HepG2 (cell line): Measurements from ENCODE around the gene SLC25A19. TPM values are rescaled to one million over a fixed set of nuclear protein-coding genes. Genes with fewer than 3 reads are reported as not detected.

Source experiments
- BCL3 ChIP-seq: sonication (generic); formaldehyde crosslinking; IDR thresholded peaks from 2 replicates; pipeline ENCODE4 v1.5.1; 2020; ENCODE audit warnings: mild to moderate bottlenecking, missing genetic modification reagents, moderate library complexity
- ETV6 ChIP-seq: sonication (generic); formaldehyde crosslinking; conservative IDR thresholded peaks from 2 replicates; pipeline ENCODE4 v1.4.0; 2020; ENCODE audit warnings: missing genetic modification reagents
- HOXA9 ChIP-seq: sonication (generic); formaldehyde crosslinking; IDR thresholded peaks from 2 replicates; pipeline ENCODE4 v1.8.1; 2022; ENCODE audit warnings: missing genetic modification reagents, mild to moderate bottlenecking, moderate library complexity, borderline replicate concordance
- JUN ChIP-seq: sonication (generic); formaldehyde crosslinking; IDR thresholded peaks from 2 replicates; pipeline ENCODE4 v1.4.0; 2020; ENCODE audit warnings: mild to moderate bottlenecking, missing genetic modification reagents
- KLF15 ChIP-seq: sonication (generic); formaldehyde crosslinking; IDR thresholded peaks from 2 replicates; pipeline ENCODE4 v1.8.1; 2023; ENCODE audit warnings: borderline replicate concordance, mild to moderate bottlenecking, inconsistent platforms, missing genetic modification reagents, mixed read lengths
- MTA1 ChIP-seq: sonication (generic); formaldehyde crosslinking; IDR thresholded peaks from 2 replicates; pipeline ENCODE4 v1.4.0; 2020; ENCODE audit warnings: missing genetic modification reagents, mild to moderate bottlenecking, borderline replicate concordance
- MZF1 ChIP-seq: sonication (generic); formaldehyde crosslinking; IDR thresholded peaks from 2 replicates; pipeline ENCODE4 v1.8.1; 2023; ENCODE audit warnings: mild to moderate bottlenecking, missing genetic modification reagents, borderline replicate concordance
- NRL ChIP-seq: sonication (generic); formaldehyde crosslinking; IDR thresholded peaks from 2 replicates; pipeline ENCODE4 v1.5.0; 2020; ENCODE audit warnings: missing genetic modification reagents, mild to moderate bottlenecking, moderate library complexity, borderline replicate concordance
- PAF1 ChIP-seq: IDR thresholded peaks from 2 replicates; pipeline ENCODE4 v1.6.1; 2016; ENCODE audit warnings: missing genetic modification reagents, missing compliant biosample characterization
- PHF5A ChIP-seq: IDR thresholded peaks from one replicate; pipeline ENCODE4 v1.6.1; 2018; ENCODE audit warnings: low read depth, missing genetic modification reagents; ENCODE audit not compliant: unreplicated experiment
- POLR2G ChIP-seq: fragments of 200-400 bp; formaldehyde crosslinking; IDR thresholded peaks from 2 replicates; pipeline ENCODE4 v1.6.1; 2018; ENCODE audit warnings: mild to moderate bottlenecking, low read depth, low read length, moderate library complexity
- RAD21 ChIP-seq: fragments of 450-650 bp; formaldehyde crosslinking; IDR thresholded peaks from 2 replicates; pipeline ENCODE4 v1.5.0; 2020; ENCODE audit warnings: mild to moderate bottlenecking
- SIX4 ChIP-seq: sonication (generic); formaldehyde crosslinking; IDR thresholded peaks from 2 replicates; pipeline ENCODE4 v1.4.0; 2020; ENCODE audit warnings: missing genetic modification reagents
- TOPORS ChIP-seq: sonication (generic); formaldehyde crosslinking; IDR thresholded peaks from 2 replicates; pipeline ENCODE4 v1.8.0; 2023; ENCODE audit warnings: mild to moderate bottlenecking, missing genetic modification reagents
- ZBTB25 ChIP-seq: IDR thresholded peaks from 2 replicates; pipeline ENCODE4 v1.6.1; 2018; ENCODE audit warnings: missing genetic modification reagents
- ZFP41 ChIP-seq: sonication (generic); formaldehyde crosslinking; IDR thresholded peaks from 2 replicates; pipeline ENCODE4 v1.4.0; 2020; ENCODE audit warnings: mild to moderate bottlenecking, missing genetic modification reagents, borderline replicate concordance
- ZNF367 ChIP-seq: sonication (generic); formaldehyde crosslinking; IDR thresholded peaks from 2 replicates; pipeline ENCODE4 v1.4.0; 2020; ENCODE audit warnings: missing genetic modification reagents, borderline replicate concordance
- ZNF572 ChIP-seq: sonication (generic); formaldehyde crosslinking; IDR thresholded peaks from 2 replicates; pipeline ENCODE4 v1.5.1; 2020; ENCODE audit warnings: mild to moderate bottlenecking, missing genetic modification reagents
- ZNF672 ChIP-seq: sonication (generic); formaldehyde crosslinking; IDR thresholded peaks from 2 replicates; pipeline ENCODE4 v1.8.1; 2022; ENCODE audit warnings: missing genetic modification reagents
- ZNF766 ChIP-seq: sonication (generic); formaldehyde crosslinking; IDR thresholded peaks from 2 replicates; pipeline ENCODE4 v1.5.0; 2020; ENCODE audit warnings: missing genetic modification reagents, borderline replicate concordance
- ZNF768 ChIP-seq: sonication (generic); formaldehyde crosslinking; IDR thresholded peaks from 2 replicates; pipeline ENCODE4 v1.4.0; 2020; ENCODE audit warnings: missing genetic modification reagents
- ZNF776 ChIP-seq: sonication (generic); formaldehyde crosslinking; IDR thresholded peaks from 2 replicates; pipeline ENCODE4 v1.4.0; 2020; ENCODE audit warnings: mild to moderate bottlenecking, missing genetic modification reagents
- ZSCAN31 ChIP-seq: sonication (generic); formaldehyde crosslinking; IDR thresholded peaks from 2 replicates; pipeline ENCODE4 v1.5.0; 2020; ENCODE audit warnings: low read depth, mild to moderate bottlenecking, missing genetic modification reagents
- polyA plus RNA-seq, 8 experiments: library from polyadenylated mRNA; depleted of rRNA in 3 of 8; stranded (reverse) in 7 of 8; unstranded in 1 of 8; fragments of >200 nt; fragmentation: Illumina TruSeq in 4 of 8; extraction: Trizol in 4 of 8; gene quantifications; 2 replicates each; pipeline versions ENCODE4 v1.2.1 to v1.2.3, GENCODE V29; 2011 to 2016; ENCODE audit warnings: low read depth in 4 of 8, missing spikeins in 1 of 8, mixed read lengths in 1 of 8; ENCODE audit not compliant: insufficient read depth in 1 of 8
- total RNA-seq, 5 experiments: library from RNA; depleted of rRNA; stranded (reverse); fragments of >200 nt; fragmentation: Illumina TruSeq; extraction: Trizol; gene quantifications; 2 replicates each; pipeline ENCODE4 v1.2.3, GENCODE V29; 2016; ENCODE audit warnings: low read depth in 1 of 5
- TF ChIP-seq, protein P1 (sequence below): sonication (generic); formaldehyde crosslinking; IDR thresholded peaks from 2 replicates; pipeline ENCODE4 v1.8.1; 2023; ENCODE audit warnings: mild to moderate bottlenecking, missing genetic modification reagents, borderline replicate concordance
- TF ChIP-seq, protein P2 (sequence below): IDR thresholded peaks from 2 replicates; pipeline ENCODE4 v1.6.1; 2016; ENCODE audit warnings: missing genetic modification reagents, missing compliant biosample characterization
- TF ChIP-seq, protein P3 (sequence below): sonication (generic); formaldehyde crosslinking; IDR thresholded peaks from 2 replicates; pipeline ENCODE4 v1.4.0; 2020; ENCODE audit warnings: missing genetic modification reagents

SLC25A19 gene
- total and polyA plus RNA-seq, 2 of the 13 experiments (the other 11 are each of a cell fraction or from before 2014, with no cell fraction given) = 24.4 to 41.4 TPM

- TF ChIP-seq ZBTB25 (CRISPR knock-in tag) (no peak), RAD21 (CRISPR knock-in tag) (peak; percentile 87), BCL3 (CRISPR knock-in tag) (peak; percentile 57; the same call in 1 of the 2 replicates), MTA1 (CRISPR knock-in tag) (peak; percentile 66; the same call in 1 of the 2 replicates), ZNF672 (CRISPR knock-in tag) (peak; percentile 76; the same call in 1 of the 2 replicates), ZNF766 (CRISPR knock-in tag) (peak; percentile 65; the same call in 1 of the 2 replicates), POLR2G (peak; percentile 72), ZSCAN31 (peak; percentile 86), ZNF367 (CRISPR knock-in tag) (0 out of 2 replicates have a peak, but pooled peaks have one; percentile 14), ZNF572 (CRISPR knock-in tag) (peak; percentile 79; the same call in 1 of the 2 replicates), MZF1 (CRISPR knock-in tag) (no peak), ZFP41 (CRISPR knock-in tag) (no peak), NRL (CRISPR knock-in tag) (0 out of 2 replicates have a peak, but pooled peaks have one; percentile 42), KLF15 (CRISPR knock-in tag) (peak; percentile 49; the same call in 1 of the 2 replicates), PAF1 (CRISPR knock-in tag) (no peak), HOXA9 (CRISPR knock-in tag) (peak; percentile 69; the same call in 1 of the 2 replicates), TOPORS (peak; percentile 93; the same call in 1 of the 2 replicates), JUN (CRISPR knock-in tag) (peak; percentile 57; the same call in 1 of the 2 replicates), PHF5A (CRISPR knock-in tag) (peak; percentile 59), SIX4 (CRISPR knock-in tag) (peak; percentile 21; the same call in 1 of the 2 replicates), ZNF776 (peak; percentile 99), ETV6 (CRISPR knock-in tag) (peak; percentile 80; the same call in 1 of the 2 replicates), ZNF768 (CRISPR knock-in tag) (no peak; the same call in 1 of the 2 replicates)
- TF ChIP-seq, protein P1, sequence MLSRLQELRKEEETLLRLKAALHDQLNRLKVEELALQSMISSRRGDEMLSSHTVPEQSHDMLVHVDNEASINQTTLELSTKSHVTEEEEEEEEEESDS = peak; percentile 33; the same call in 1 of the 2 replicates
- TF ChIP-seq, protein P2, sequence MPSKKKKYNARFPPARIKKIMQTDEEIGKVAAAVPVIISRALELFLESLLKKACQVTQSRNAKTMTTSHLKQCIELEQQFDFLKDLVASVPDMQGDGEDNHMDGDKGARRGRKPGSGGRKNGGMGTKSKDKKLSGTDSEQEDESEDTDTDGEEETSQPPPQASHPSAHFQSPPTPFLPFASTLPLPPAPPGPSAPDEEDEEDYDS (CRISPR knock-in tag) = 0 out of 2 replicates have a peak, but pooled peaks have one; percentile 18
- TF ChIP-seq, protein P3, sequence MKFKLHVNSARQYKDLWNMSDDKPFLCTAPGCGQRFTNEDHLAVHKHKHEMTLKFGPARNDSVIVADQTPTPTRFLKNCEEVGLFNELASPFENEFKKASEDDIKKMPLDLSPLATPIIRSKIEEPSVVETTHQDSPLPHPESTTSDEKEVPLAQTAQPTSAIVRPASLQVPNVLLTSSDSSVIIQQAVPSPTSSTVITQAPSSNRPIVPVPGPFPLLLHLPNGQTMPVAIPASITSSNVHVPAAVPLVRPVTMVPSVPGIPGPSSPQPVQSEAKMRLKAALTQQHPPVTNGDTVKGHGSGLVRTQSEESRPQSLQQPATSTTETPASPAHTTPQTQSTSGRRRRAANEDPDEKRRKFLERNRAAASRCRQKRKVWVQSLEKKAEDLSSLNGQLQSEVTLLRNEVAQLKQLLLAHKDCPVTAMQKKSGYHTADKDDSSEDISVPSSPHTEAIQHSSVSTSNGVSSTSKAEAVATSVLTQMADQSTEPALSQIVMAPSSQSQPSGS (CRISPR knock-in tag) = 0 out of 2 replicates have a peak, but pooled peaks have one; percentile 23
These were observed 17.8 kb downstream of the SLC25A19 start (continued) for GRCh38 chr17:75271233-75271954.
